Fibroblast of skin of scalp (primary cell): ENCODE measurements around the gene PLGRKT.
A peak's percentile ranks its signal among the peaks of the same experiment; 100 is the strongest.
"Not testable (repeated sequence)": the region's sequence is repeated elsewhere in the genome, so short reads cannot be mapped to it uniquely, and the experiment has no call there.

Experiments used
- DNase-seq: peaks from one replicate; pipeline ENCODE4 v3.0.0-alpha.2; 2013

PLGRKT gene

GRCh38 chr9:5429873-5430564 lies 7.7 kb downstream of the PLGRKT start:
- DNase-seq: no peak

GRCh38 chr9:5428794-5429528 lies 8.8 kb downstream of the PLGRKT start:
- DNase-seq: no peak

- no peak for DNase-seq
Measured at GRCh38 chr9:5428172-5428571, 9.6 kb downstream of the PLGRKT start.

- no peak for DNase-seq
Measured at GRCh38 chr9:5427005-5427404, 10.7 kb downstream of the PLGRKT start.

- DNase-seq: peak; percentile 37
Measured at GRCh38 chr9:5425006-5425628, 12.6 kb downstream of the PLGRKT start.

GRCh38 chr9:5422276-5422675 lies 15.4 kb downstream of the PLGRKT start:
- no peak for DNase-seq

GRCh38 chr9:5421163-5421562 lies 16.6 kb downstream of the PLGRKT start:
- no peak for DNase-seq

GRCh38 chr9:5419987-5420386 lies 17.7 kb downstream of the PLGRKT start:
- DNase-seq: no peak

GRCh38 chr9:5418481-5418880 lies 19.2 kb downstream of the PLGRKT start:
- no peak for DNase-seq

- DNase-seq: no peak
Measured at GRCh38 chr9:5416953-5417352, 20.8 kb downstream of the PLGRKT start.

- DNase-seq: no peak
Measured at GRCh38 chr9:5408596-5408995, 29.1 kb downstream of the PLGRKT start.

- no peak for DNase-seq
Measured at GRCh38 chr9:5402217-5402616, 35.5 kb downstream of the PLGRKT start.

- DNase-seq: not testable (repeated sequence)
Measured at GRCh38 chr9:5397547-5397946, 40.2 kb downstream of the PLGRKT start.

- no peak for DNase-seq
Measured at GRCh38 chr9:5395428-5395827, 42.3 kb downstream of the PLGRKT start.

- DNase-seq: not testable (repeated sequence)
Measured at GRCh38 chr9:5393976-5394375, 43.7 kb downstream of the PLGRKT start.

- no peak for DNase-seq
Measured at GRCh38 chr9:5393497-5393896, 44.2 kb downstream of the PLGRKT start.

GRCh38 chr9:5392285-5392684 lies 45.4 kb downstream of the PLGRKT start:
- DNase-seq: no peak

GRCh38 chr9:5389109-5389732 lies 48.5 kb downstream of the PLGRKT start:
- peak; percentile 89 for DNase-seq

- DNase-seq: peak; percentile 62
Measured at GRCh38 chr9:5388026-5388819, 49.5 kb downstream of the PLGRKT start.

GRCh38 chr9:5384436-5384835 lies 53.3 kb downstream of the PLGRKT start:
- DNase-seq: no peak

- DNase-seq: no peak
Measured at GRCh38 chr9:5382479-5382878, 55.2 kb downstream of the PLGRKT start.

- no peak for DNase-seq
Measured at GRCh38 chr9:5375790-5376477, 61.8 kb downstream of the PLGRKT start.
